ENCODE measurements around the gene METTL27.
"Not testable (repeated sequence)": the region's sequence is repeated elsewhere in the genome, so short reads cannot be mapped to it uniquely, and the experiment has no call there.

DNA sequence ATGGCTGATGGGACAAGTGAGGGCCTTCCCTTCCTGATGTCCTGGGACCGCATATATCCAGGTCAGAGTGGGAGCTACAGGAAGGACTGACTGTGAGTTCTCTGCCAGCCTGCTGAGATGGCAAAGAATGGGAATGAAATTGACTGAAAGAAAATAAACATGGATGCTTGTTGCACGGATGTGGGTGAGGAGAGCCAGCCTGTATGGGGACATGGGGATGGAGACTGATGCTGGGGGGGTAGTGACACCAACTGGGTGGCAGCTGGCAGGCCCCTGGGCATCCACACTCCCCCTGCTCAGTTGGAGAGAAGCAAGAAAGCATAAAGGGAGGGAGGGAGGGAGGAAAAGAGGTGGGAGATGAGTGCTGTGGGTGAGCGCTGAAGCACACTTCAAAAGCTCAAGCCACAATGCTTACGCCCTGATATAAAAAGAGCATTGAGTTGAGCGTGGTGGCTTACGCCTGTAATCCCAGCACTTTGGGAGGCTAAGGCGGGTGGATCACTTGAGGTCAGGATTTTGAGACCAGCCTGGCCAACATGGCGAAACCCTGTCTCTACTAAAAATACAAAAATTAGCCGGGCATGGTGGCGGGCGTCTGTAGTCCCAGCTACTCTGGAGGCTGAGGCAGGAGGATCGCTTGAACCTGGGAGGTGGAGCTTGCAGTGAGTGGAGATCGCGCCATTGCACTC, 20.6 kb downstream of the METTL27 start:
- TF ChIP-seq, protein P1, sequence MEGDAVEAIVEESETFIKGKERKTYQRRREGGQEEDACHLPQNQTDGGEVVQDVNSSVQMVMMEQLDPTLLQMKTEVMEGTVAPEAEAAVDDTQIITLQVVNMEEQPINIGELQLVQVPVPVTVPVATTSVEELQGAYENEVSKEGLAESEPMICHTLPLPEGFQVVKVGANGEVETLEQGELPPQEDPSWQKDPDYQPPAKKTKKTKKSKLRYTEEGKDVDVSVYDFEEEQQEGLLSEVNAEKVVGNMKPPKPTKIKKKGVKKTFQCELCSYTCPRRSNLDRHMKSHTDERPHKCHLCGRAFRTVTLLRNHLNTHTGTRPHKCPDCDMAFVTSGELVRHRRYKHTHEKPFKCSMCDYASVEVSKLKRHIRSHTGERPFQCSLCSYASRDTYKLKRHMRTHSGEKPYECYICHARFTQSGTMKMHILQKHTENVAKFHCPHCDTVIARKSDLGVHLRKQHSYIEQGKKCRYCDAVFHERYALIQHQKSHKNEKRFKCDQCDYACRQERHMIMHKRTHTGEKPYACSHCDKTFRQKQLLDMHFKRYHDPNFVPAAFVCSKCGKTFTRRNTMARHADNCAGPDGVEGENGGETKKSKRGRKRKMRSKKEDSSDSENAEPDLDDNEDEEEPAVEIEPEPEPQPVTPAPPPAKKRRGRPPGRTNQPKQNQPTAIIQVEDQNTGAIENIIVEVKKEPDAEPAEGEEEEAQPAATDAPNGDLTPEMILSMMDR (conservative IDR thresholded peaks at IDR 0.05 in 1 of 2, IDR thresholded peaks at IDR 0.05 in 1 of 2; ENCODE audit: extremely low read depth in 1 of 2, insufficient read depth in 1 of 2, low read depth in 1 of 2, low read length in 2 of 2), result not testable (repeated sequence)
- not testable (repeated sequence) for TF ChIP-seq EZH2 (IDR thresholded peaks at IDR 0.05; ENCODE audit: borderline replicate concordance, low read length)
